NCI-H82 treated with DMSO at 0.1 percent for 48 hours (cell line): ENCODE measurements around the gene GRK4.
"Not testable (repeated sequence)": the region's sequence is repeated elsewhere in the genome, so short reads cannot be mapped to it uniquely, and the experiment has no call there.

Experiments
- DNase-seq: peaks from one replicate; lab custom pipeline; 2025; ENCODE audit not compliant: unreplicated experiment; lab: John Stamatoyannopoulos, UW

GRK4 gene

GRCh38 chr4:2941138-2942036 is 22.0 kb upstream of the GRK4 start:
- DNase-seq = no peak

GRCh38 chr4:2942037-2942531 is 21.3 kb upstream of the GRK4 start:
- no peak for DNase-seq

- DNase-seq = no peak
Measured at GRCh38 chr4:2942532-2943363, 20.6 kb upstream of the GRK4 start.

- DNase-seq = no peak
Measured at GRCh38 chr4:2943364-2944090, 19.8 kb upstream of the GRK4 start.

- DNase-seq = no peak
Measured at GRCh38 chr4:2944091-2944482, 19.3 kb upstream of the GRK4 start.

GRCh38 chr4:2944586-2945526 is 18.5 kb upstream of the GRK4 start:
- DNase-seq = no peak

- DNase-seq = not testable (repeated sequence)
Measured at GRCh38 chr4:2945619-2946604, 17.5 kb upstream of the GRK4 start.

GRCh38 chr4:2946812-2947600 is 16.4 kb upstream of the GRK4 start:
- DNase-seq = no peak

- DNase-seq = no peak
Measured at GRCh38 chr4:2947926-2948325, 15.4 kb upstream of the GRK4 start.

GRCh38 chr4:2948895-2949781 is 14.2 kb upstream of the GRK4 start:
- DNase-seq = no peak

GRCh38 chr4:2949782-2950125 is 13.6 kb upstream of the GRK4 start:
- DNase-seq = no peak

- no peak for DNase-seq
Measured at GRCh38 chr4:2950221-2950989, 13.0 kb upstream of the GRK4 start.

- no peak for DNase-seq
Measured at GRCh38 chr4:2953496-2953895, 9.9 kb upstream of the GRK4 start.

GRCh38 chr4:2954358-2955185 is 8.8 kb upstream of the GRK4 start:
- no peak for DNase-seq

GRCh38 chr4:2955186-2956044 is 8.0 kb upstream of the GRK4 start:
- peak; percentile 24 for DNase-seq
